GM18907 (cell line): ENCODE results near the gene RPS27L.
"Not testable (repeated sequence)": the region's sequence is repeated elsewhere in the genome, so short reads cannot be mapped to it uniquely, and the experiment has no call there.

Source experiments
- ATAC-seq: cut with Tn5 transposase; IDR thresholded peaks from one replicate; pipeline ENCODE4 v1.9.1; 2021; ENCODE audit warnings: mild to moderate bottlenecking, moderate library complexity; ENCODE audit not compliant: unreplicated experiment

RPS27L gene

DNA sequence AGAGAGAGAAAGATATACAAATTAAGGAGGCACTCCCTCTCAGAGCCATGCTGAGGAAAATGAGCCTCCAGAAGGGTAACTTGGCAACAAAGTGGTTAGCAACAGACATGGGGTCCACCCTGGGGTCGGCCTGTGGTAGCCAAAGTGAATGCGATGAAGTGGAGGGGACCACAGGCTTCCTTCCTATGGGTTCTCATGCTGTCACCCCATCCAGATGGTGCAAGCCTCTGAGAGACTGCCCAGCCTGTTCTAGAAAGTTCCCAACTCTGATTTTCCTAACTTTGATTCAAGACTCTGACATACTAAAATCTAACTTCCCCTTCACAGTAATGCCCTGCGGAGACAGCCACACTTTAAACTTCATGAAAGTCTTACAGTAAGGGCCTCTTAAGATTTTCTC, 53.9 kb downstream of the RPS27L start:
- no peak for ATAC-seq

- not testable (repeated sequence) for ATAC-seq
Measured at GRCh38 chr15:63099581-63099980, 57.7 kb downstream of the RPS27L start.

DNA sequence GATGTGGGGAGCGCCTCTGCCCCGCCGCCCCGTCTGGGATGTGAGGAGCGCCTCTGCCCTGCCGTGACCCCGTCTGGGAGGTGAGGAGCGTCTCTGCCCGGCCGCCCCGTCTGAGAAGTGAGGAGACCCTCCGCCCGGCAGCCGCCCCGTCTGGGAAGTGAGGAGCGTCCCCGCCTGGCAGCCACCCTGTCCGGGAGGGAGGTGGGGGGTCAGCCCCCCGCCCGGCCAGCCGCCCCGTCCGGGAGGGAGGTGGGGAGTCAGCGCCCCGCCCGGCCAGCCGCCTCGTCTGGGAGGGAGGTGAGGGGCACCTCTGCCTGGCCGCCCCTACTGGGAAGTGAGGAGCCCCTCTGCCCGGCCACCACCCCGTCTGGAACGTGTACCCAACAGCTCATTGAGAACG, 58.4 kb downstream of the RPS27L start:
- ATAC-seq: not testable (repeated sequence)
